ENCODE measurements around the gene HOXD11.

DNA sequence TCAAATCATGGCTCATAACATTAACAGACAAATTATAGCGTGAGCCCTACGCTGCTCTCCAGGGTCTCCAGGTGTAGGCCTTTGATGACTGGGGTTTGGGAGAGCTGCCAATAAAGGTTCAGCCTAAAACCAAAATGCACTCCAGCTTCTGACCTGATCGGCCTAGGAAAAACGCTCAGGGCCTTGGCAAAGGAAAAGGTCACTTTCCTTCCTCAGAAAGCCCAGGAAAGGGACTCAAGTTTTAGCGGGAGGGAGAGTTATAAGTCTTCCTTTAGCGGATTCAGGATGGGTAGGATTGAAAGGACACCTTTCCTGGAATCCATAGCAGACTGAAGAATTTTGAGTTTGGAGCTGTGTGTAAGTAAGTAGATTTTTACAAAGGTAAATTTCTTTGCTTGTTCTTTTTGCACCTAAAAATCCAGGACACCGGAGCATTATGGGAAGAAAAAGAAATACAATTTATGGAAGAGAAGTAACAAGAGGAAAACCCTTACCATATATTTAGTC, 32.1 kb upstream of the HOXD11 start:
- TF ChIP-seq POLR2A (IDR thresholded peaks at IDR 0.05; ENCODE audit: low read depth, low read length): no peak
- TF ChIP-seq POLR2AphosphoS5 (IDR thresholded peaks at IDR 0.05; ENCODE audit: low read depth, low read length): no peak

Data from GM12892 (cell line).